Stimulated activated CD8-positive, alpha-beta memory T cell treated with anti-CD3 and anti-CD28 coated beads, Interleukin-4, amount 100 ng/mL, for 4 hours (primary cell): ENCODE results near the gene STOX1.
"Not testable (repeated sequence)": the region's sequence is repeated elsewhere in the genome, so short reads cannot be mapped to it uniquely, and the experiment has no call there.

Source experiments
- DNase-seq, 2 donors: peaks; one replicate each; pipeline ENCODE4 v3.0.0-alpha.2; 2020; ENCODE audit warnings: low read depth in 2 of 2, low spot score in 1 of 2

Gene STOX1

DNA sequence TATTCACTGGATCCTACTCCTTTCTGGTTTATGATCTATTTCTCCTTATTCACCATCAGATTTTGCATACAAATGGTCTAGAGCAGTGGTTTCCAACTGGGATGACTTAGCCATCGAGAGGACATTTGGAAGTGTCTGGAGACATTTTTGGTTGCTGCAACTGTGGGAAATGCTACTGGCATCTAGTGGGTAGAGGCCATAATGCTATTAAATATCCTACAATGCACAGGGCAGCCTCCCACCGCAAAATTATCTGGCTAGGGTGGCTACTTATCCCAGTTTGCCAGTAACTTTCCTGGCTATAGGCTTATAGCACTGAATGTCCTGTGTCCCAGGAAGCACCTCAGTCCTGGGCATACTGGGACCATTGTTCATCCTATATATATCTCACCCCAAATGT, 52.3 kb downstream of the STOX1 start:
- no peak for DNase-seq

DNA sequence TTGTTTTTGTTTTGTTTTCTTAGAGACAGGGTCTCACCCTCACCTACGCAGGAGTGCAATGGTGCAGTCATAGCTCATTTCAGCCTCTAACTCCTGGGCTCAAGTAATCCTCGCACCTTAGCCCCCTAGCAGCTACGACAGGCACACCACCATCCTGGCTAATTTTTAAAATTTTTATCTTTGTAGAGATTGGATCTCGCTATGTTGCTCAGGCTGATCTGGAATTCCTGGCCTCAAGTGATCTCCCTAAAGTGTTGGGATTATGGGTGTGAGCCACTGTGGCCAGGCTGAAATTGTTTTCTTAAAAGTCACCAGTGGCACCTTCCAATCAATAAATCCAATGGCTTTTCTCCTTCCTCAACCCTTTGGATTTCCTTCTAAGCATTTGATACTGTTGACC, 52.9 kb downstream of the STOX1 start:
- DNase-seq, result no peak

DNA sequence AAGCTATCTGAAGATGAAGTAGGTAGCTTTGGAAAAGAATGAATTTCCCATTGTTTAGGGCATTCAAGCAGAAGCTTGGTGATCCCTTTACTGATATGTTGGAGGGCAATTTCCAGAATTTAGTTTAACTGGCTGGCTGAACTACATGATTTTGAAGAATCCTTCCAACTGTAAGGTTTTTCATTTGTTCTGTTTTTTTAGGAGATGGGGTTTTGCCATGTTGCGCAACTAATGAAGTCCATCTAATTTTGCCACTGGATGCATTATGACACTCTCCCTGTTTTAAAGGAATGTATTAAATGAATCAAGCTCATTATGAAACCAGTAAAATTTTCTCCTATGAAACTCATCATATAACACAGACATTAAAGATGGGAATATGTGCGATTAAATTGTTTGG, 67.7 kb downstream of the STOX1 start:
- no peak for DNase-seq

DNA sequence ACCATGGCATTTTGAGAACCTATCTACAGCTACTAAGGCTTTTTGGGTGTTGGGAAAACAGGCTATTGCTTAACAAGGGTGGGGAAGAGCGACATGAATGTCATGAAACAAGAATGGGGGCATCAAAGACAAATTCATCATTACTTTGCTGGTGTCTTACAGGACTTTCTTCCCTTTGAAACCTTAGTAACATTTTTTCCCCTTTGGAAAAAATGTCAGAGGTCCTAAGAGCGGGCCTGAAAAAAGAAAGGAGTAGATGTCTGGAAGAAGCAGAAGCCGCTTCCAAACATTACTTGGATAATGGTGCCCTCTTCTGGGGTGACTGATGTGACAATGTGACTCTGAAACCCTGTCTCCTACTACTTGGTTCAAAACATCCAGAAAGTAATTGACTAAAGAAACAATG, 70.0 kb downstream of the STOX1 start:
- no peak for DNase-seq

DNA sequence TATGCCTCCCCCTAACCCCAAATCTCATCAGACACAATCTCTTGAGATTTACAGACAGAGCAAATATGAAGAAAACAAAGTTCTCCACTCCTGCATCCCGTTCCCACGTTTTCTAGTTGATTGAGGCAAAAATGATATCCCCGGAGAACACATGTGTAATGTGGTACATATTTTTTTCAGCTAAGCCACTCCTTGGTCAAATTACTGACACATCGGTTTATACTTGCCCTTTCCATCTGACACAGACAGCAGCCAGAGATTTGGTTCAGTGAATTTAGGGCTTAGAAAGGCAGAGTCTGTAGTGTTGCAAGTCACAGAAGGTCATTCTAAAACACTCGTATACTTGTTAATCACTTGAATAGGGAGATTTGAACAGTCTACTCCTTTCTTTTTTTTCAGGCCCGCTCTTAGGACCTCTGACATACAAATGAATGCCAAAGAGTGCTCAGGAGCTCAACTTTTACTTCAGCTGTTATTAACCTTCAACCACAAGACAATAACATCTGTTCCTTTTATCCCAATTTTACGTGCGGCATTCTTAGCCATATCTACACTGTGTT, 71.9 kb downstream of the STOX1 start:
- DNase-seq, result no peak

DNA sequence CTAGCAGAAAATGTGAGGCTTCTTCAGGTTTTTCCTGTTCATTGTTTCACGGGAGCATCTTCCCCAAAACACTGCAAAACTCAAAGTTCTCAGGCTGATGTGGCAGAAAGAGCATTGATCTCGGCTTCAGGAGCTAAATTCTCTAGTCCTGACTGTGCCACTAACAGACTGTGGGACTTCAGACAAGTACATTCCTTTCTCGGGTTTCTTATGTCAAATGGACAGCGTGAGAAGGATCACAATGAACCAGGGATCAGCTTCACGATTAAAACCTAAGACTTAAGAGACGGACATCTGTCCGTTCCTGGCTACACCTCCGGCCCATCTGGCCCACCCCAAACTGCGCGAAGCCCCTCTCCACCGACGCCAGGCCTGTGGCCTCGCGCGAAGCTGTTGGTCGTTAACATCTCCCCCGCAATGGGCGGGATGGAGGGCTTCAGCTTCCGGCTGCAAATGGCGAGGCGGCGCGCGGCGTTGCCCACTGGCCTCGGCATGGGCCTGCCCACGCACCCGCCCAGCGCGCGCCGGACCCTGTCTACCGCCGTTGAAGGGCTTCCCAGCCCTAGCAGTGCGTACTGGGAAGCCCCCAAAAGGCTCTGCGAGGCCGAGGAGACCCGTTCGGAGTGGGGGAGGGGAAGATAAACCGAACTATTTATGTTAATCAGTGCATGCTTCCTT, 73.2 kb downstream of the STOX1 start:
- DNase-seq, result no peak

DNA sequence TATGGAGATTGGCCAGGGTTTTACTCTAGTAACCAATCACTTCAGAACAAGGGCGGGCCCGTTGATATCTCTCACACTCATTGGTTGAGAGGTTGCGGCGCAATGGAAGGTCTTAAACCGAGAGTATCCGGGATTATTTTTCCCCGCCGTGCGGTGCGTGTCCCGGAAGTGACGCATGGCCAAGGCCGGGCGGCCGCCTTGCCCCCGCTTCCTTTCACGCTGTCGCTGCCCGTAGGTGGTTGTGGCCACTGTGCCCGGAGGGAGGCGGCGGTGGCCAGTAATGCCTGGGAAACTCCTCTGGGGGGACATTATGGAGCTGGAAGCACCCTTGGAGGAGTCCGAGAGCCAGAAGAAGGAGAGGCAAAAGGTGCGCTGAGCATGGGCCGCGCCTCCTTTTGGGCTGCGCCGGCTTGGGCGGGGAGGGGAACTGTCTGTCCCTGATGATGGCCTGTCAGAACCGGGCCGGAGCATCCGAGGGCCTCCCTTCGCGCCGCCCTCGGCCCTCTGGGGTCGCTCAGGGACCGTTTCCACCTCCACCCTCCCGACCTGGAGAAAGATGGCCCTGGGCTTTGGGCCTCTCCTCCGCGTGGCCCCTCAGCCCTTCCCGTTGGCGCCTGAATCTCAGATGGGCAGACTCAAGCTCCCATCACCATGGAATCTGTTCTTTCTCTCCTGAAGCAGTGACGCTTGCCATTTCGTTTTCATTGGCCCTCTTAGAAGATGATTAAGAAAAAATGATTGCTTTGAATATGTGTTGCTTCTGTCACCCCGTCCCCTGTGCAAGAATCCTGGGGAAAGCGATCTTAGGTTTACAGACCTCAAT, 74.0 kb downstream of the STOX1 start, which contains the start of gene DDX50:
Gene DDX50 (plus strand): TSS at position 211 of the 823 bp plus-strand sequence. CDS start 70 bp downstream, at position 281.
- DNase-seq, result peak; percentile 90 to 94

DNA sequence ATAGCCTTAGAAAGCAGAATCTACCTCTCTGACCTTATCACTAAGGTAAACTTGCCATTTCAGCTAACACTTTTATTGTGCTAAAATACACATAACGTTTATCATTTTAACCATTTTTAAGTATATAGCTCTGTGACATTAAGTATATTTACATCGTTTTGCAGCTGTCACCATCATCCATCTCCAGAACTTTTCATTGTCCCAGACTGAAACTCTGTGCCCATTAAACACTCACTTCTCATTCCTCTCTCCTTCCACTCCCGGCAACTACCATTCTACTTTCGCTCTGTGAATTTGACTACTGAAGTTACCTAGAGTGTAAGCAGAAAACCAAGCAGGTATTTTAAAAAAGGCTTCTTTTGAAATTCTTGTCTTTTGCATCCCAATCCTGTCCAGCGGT, 75.1 kb downstream of the STOX1 start:
- DNase-seq, result no peak

DNA sequence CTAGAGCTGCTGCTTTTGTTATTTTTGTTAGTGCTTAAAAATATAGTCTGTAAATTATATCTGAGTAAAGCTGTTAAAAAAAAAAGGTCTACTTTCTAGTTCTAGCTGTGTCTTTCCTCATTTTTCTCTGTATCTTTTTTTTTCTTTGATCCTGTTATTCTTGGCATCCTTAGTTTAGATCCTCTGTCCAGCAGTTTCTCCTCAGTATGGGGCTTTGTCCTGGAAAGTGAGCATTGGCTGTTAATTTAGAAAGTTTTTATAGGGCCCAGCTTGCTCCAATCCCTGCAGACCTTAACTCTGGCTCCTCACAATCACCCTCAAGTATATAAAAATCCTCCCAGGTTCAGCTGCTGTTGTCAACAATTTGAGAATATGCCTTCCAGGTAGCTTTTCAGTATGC, 97.3 kb downstream of the STOX1 start:
- no peak for DNase-seq

DNA sequence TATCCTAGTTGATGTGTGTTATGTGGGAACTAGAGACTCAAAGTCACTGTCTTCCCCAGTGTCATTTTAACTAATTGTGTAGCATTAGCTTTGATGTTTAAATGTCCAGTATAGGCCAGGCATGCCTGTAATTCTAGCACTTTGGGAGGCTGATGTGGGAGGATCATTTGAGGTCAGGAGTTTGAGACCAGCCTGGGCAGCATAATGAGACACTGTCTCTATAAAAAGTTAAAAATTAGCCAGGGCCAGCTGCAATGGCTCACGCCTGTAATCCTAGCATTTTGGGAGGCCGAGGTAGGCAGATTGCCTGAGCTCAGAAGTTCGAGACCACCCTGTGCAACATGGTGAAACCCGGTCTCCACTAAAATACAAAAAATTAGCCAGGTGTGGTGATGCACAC, 98.2 kb downstream of the STOX1 start:
- no peak for DNase-seq

DNA sequence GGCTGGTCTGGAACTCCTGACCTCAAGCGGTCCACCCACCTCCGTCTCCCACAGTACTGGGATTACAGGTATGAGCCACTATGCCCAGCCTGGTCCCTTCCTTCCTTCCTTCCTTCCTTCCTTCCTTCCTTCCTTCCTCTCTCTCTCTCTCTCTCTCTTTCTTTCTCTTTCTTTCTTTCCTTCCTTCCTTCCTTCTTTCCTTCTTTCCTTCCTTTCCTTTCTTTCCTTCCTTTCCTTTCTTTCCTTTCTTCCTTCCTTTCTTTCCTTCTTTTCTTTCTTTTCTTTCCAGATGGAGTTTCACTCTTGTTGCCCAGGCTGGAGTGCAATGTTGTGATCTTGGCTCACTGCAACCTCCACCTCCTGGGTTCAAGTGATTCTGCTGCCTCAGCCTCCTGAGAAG, 101.8 kb downstream of the STOX1 start:
- DNase-seq, result not testable (repeated sequence)

DNA sequence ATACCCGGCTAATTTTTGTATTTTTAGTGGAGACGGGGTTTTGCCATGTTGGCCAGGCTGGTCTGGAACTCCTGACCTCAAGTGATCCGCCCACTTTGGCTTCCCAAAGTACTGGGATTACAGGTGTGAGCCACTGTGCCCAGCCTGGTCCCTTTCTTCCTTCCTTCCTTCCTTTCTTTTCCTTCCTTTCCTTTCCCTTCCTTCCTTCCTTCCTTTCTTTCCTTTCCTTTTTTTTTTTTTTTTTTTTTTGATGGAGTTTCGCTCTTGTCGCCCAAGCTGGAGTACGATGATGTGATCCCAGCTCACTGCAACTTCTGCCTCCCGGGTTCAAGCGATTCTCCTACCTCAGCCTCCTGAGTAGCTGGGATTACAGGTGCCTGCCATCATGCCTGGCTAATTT, 102.6 kb downstream of the STOX1 start:
- not testable (repeated sequence) for DNase-seq

DNA sequence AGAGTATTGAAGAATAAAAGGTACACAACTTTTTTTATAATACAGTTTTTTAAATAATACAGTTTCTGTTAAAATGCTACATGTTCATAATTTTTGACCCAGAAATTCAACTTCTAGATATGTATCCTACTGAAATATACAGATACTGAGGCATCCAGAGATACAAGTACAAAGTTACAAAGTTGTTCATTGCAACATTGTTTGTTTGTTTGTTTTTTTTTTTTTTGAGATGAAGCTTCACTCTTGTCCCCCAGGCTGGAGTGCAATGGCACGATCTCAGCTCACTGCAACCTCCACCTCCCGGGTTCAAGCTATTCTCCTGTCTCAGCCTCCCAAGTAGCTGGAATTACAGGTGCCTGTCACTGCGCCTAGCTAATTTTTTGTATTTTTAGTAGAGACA, 105.5 kb downstream of the STOX1 start:
- DNase-seq, result not testable (repeated sequence)

DNA sequence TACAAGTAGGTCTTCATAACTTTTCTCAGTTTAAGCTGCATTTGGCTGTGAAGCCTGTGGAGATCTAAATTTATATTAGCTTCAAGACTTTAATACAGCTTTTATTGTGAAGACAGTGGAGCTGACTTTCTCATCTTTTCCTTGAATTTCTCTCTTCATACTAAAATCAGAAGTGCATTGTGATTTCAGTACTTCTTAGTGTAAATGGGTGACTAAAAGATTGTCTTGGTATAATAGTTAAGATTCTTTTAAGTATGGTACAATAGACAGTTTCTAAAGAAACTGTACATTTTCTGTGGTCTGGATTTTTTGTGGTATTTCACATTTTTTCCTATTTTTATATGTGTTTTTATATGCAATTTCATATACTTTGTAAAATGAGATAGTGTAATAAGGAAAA, 107.7 kb downstream of the STOX1 start:
- no peak for DNase-seq

DNA sequence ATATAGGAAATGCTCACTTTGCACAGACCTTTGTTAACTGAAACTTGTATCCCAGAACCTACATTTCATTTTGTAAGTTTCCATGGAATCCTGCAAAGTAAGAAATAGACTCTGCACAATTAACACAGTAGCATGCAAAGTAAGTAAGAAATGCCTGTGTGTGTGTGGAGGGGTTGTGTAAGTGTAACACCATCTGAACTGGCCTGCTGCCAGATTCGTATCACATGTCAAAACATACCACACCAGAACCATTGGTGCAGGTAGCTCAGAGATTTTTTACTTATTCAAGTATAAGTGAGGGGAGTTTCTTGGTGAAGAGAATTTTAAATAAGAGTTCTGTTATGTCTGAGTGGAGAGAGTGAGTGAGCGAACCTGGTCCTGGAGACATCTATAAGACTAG, 110.8 kb downstream of the STOX1 start:
- DNase-seq, result no peak

DNA sequence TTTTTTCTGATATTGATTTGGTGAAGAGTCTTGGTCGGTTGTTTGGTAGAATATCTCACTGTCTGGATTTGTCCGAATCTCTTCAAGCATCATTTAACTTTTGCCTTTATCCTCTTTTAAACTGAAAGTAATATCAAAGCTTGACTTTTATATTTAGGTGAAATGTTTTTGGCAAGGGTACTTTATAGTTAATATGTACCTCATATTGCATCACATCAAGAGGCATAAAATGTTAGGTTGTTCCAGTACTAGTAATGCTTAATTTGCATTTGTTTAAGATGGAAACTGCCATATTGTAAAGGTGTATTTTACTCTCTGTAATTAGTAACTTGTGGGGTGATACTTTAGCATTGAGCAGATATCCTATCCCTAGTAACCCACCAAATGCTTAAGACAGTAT, 111.6 kb downstream of the STOX1 start:
- no peak for DNase-seq

DNA sequence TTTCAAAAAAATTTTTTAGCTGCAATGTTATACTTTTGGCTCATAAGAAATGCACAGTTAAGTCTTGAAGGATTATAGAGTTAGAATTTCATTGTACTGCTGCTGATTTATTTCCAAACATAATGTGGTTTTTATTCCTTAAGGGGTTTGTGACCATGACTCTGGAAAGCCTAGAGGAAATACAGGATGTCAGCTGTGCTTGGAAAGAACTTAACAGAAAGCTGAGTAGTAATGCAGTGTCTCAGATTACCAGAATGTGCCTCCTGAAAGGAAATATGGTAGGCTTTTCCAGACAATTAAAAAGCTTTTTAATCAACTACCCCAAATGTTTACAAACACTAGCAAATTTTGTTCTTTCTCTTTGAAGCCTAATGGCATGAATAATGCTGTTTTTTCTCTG, 113.6 kb downstream of the STOX1 start:
- not testable (repeated sequence) for DNase-seq
